ENCODE measurements around the gene CTSE. TPM values are rescaled to one million over a fixed set of nuclear protein-coding genes. Genes with fewer than 3 reads are reported as not detected.

The CTSE gene
- polyA plus RNA-seq, 1 donor, result 0.20 TPM

- no peak for DNase-seq (ENCODE audit: low read depth)
Observed at GRCh38 chr1:206049919-206050600, 26.4 kb upstream of the CTSE start.

GRCh38 chr1:206049293-206049692, 25.6 kb upstream of the CTSE start:
- DNase-seq (ENCODE audit: low read depth), result no peak

DNA sequence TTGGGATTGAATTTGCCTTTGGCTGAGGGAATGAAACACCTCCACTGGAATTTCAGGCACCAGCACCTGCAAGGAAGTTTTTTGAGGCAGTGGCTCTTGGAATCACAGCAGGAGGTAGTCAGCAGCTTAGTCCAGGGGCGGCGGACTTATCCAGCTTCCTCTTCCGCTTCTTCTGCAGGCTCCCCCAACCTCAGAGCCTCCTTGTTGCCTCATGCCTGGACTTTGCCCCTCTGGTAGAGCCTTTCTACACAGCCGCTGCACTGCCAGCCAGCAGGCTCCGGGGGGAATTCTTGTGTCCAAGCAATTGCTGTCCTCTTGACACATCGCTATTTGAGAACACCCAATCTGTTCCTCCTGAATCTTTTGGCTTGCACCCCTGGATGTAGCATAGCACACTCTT, 24.9 kb upstream of the CTSE start:
- DNase-seq (ENCODE audit: low read depth), result no peak

- no peak for DNase-seq (ENCODE audit: low read depth)
Observed at GRCh38 chr1:206047271-206047670, 23.6 kb upstream of the CTSE start.

DNA sequence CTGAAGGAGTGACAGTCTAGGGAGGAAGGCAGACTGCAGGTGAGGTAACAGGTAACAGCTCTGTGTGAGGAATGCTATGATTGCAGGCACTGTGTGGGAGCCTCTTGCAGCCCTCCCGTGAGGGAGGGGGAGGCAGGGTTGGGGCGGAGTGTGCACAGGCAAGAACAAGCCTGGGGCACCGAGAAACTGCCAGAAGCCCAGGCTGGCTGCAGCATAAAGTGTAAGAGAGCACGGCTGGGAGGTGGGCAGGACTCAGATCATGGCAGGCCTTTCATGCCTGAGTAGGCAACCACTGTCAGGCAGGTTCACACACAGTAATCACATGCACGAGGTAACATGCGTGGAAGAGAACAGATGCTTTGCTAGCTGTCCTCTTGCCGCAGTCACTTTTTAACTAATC, 17.9 kb upstream of the CTSE start:
- no peak for DNase-seq (ENCODE audit: low read depth)

DNA sequence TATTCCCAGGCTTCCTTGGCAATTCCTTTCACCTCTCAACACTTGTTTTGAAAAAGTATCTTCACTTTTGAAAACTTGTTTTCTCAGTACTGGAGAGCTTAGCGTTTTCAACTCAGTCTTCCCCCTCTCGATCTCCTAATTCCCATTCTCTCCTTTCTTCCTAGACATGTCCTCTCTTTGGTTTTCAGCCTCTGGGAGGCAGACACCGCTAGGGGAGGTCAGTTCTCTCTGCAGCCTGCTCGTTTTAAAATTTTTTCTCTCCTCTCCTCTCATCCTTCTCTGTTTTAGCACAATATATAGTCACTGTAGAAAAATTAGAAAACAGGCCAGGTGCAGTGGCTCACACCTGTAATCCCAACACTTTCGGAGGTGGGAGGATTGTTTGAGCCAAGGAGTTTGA, 16.6 kb upstream of the CTSE start:
- DNase-seq (ENCODE audit: low read depth), result no peak

DNA sequence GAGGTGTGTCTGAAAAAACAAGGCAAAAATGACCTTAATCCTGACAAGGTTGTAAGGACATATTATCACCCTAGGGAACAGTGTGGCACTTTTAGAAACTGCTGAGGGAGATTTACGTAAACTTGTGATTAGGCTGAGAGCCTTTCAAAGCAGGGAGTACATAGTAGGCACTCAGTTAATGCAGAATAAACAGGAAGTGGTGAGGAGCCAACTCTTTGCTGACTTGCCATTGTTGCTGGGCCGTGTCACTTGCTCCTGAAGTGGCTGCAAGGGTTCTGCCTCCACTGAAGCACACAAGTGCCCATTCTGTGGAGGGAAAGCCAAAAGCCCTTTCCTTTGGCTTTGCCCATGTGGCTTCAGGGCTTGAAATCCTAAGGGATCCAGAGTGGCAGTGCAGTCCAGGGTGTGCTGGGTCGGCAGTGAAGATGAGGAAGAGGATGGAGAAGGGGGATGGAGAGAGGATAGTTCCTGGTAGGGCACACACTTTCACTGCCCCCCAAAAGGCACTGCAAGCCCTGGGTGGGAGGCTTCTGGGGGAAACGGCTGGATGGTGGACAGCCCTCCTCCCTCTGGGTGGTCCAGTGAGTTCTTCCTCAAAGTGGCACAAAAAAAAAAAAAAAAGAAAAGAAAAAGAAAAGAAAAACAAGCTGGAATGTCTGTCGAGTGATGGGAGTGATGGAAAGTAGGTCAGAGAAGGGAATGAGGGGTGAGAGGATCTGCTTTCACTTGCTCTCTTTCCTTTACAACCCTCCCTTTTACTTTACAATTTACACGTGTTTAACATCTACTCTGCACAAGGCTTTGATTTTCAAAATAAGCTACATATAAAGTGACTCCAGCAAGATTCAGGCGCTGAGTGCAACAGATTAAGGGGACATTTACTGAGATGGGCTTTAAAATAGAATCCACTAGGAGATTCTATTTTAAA, 15.6 kb upstream of the CTSE start:
- DNase-seq (ENCODE audit: low read depth), result no peak

DNA sequence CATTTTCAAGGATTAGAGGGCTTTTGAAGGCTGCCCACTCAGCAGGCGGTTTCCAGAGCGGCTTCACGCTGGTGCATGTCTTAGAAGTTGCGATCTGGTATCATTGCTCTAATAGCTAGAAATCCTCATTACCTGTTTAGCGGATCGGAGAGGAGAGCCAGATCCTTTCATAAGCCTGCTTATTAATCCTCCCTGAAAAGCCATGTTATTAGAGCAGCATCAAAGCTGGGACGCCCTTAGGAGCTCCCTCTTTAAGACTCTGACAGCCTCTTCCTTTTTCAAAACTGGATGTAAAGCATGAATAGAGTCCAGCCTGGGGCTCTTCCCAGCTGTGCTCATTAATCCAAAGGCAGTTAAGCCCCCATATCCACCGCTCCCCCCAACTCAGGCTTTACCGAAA, 13.9 kb upstream of the CTSE start:
- DNase-seq (ENCODE audit: low read depth), result no peak

DNA sequence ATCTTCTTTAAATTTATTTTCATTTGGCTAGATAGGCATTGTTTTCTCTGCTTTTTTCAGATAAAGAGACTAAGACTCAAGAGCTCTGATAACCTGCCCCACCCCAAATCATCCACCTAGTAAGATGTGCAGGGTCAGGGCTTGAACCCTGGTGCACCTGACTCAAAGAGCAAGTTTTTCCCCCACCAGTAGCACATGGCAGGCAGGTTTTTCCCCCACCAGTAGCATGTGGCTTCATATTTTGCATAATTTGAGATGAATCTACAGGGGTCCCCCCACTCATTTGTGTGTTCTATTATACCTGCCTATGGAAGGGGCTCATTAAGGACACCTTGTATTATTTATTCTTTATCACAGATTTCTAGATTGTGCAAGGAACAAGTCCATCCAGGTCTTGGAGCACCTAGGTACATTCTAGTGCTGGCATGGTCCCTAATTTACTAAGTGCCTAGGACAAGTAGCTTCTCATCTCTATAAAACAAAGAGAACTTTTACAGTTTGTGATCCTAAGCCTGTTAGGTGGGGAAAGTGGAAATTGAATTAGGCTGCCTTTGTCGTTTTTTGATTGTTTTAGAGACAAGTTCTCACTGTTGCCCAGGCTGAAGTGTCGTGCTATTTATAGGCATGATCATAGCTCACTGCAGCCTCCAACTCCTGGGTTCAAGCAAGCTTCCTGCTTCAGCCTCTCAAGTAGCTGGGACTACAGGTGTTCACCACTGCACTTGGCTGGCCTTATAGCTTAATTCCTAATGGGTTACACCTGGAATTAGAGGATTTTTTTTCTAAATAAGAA, 13.2 kb upstream of the CTSE start:
- DNase-seq (ENCODE audit: low read depth), result no peak

- DNase-seq (ENCODE audit: low read depth), result no peak
Observed at GRCh38 chr1:206035027-206035426, 11.3 kb upstream of the CTSE start.

GRCh38 chr1:206032380-206033140, 8.9 kb upstream of the CTSE start:
- DNase-seq (ENCODE audit: low read depth), result no peak

DNA sequence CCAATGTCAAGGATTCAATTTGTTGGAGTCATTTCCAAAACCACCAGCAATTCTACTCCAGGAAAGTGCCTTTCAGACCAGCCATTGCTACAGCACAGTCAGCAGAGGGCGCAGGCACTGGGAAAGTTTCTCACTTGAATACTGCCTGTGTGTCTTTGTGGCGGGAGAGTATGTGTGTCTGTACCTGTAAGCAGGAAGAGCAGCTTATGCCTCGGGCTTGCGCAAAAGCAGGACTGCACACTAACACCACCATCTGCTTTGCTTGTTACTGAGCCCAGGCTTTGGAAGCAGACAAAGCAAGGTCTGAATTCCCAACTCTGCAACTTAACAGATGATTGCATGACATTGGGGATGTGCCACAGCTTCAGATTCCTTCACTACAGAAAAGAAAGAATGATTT, 7.0 kb upstream of the CTSE start:
- peak; percentile 54 for DNase-seq (ENCODE audit: low read depth)

DNA sequence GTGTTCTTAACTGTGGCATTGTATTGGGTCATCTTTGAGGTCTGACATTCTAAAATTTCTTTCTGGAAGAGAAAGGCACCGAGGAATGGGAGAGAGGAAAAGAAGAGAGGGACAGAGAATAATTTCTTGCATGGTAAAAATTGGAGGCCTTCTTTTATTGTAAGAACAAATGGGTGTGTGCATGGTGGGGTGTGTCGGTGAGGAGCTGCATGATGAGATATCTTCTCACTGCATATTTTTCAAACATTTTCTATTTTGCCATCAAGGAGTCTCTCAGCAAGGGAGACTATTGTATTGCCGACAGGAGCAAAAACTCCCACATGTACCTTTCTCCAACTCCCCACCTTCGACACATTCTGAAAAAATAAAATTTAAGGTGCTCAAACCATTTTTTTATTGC, 6.5 kb upstream of the CTSE start:
- DNase-seq (ENCODE audit: low read depth), result no peak

GRCh38 chr1:206029484-206029883, 5.8 kb upstream of the CTSE start:
- DNase-seq (ENCODE audit: low read depth), result no peak

DNA sequence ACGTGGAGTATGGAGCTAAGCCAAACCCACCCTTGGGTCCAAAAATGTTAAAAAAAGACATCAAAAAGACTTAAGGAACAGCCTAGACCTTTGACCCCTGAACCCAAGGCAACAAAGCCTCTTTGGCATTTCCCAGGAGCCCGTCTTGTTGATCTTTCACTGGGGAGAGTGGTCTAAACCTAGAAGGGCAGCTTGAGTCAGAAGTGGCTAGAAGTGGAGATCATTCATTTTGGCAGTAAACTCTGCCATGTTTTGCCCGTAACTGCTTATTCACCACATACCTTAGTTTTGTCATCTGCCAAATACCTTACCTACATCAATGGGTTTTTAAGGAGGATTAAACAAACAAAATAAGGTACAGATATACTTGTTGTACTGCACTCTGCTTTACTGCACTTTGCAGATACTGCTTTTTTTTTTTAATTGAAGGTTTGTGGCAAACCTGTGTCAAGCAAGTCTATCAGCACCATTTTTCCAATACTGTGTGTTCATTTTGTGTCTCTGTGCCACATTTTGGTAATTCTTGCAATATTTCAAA, 1.7 kb upstream of the CTSE start:
- DNase-seq (ENCODE audit: low read depth), result no peak

DNA sequence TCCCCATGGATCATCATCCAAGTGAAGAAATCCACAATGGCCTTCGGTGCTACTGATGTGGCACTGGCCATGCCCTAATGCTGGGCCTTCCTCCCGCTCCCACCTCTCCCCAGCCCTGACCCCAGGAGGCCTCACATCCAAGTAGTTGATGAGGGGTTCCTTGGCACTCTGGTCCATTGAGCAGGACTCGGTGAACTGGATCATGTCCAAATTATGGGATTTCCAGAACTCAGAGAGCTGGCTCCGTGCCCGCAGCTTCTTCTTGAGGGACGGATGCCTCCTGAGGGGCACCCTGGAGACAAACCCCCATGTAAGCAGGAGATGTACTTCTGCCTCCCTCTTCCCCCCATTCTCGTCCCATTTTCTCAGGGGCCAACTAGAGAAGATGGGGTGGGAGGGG, 929 bp downstream of the CTSE start:
- no peak for DNase-seq (ENCODE audit: low read depth)

- no peak for DNase-seq (ENCODE audit: low read depth)
Observed at GRCh38 chr1:206021626-206022365, 1.9 kb downstream of the CTSE start.

- DNase-seq (ENCODE audit: low read depth), result no peak
Observed at GRCh38 chr1:206021008-206021625, 2.6 kb downstream of the CTSE start.

- no peak for DNase-seq (ENCODE audit: low read depth)
Observed at GRCh38 chr1:206020393-206021007, 3.2 kb downstream of the CTSE start.

- DNase-seq (ENCODE audit: low read depth), result no peak
Observed at GRCh38 chr1:206015071-206015470, 8.6 kb downstream of the CTSE start.
